Measurements from ENCODE around the gene VPS13A.
A peak's percentile ranks its signal among the peaks of the same experiment; 100 is the strongest.

The VPS13A gene

DNA sequence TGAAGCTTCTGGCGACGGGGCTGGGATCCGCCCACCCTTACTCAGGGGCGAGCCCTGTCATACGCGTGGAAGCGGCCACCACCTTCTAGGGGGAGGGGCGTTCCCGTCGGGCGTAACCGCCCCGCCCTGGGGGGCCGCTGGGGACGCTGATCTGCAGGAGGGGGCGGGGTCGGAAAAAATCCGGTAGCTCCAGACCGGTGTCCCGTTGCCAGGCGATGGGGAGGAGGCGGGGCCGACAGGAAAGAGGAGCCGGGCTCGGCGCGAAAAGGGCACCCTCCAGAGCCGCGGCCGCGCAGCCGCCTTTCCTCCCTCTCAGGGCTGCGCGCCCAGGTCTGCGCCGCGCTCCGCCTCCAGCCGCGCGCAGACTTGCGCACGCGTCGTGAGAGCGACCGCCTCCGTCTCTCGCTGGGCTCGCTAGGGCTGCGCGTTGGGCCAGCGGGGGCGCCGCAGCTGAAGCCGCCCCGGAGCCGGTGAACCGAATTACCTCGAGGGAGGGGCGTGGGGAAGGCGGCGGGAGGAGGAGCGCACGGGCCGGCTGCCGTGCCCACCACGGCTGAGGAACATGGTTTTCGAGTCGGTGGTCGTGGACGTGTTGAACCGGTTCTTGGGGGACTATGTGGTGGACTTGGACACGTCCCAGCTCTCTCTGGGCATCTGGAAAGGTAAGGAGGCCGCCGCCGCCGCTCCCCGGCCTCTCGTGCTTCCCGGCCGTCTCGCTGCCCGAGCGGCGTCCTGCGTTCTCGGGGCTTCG lies at the start of gene VPS13A:
VPS13A (plus strand) TSS at position 392 of the 751 bp plus-strand sequence; CDS start at position 563, 171 bp downstream.
- peak; percentile 84 for DNase-seq (ENCODE audit: low read depth)

DNA sequence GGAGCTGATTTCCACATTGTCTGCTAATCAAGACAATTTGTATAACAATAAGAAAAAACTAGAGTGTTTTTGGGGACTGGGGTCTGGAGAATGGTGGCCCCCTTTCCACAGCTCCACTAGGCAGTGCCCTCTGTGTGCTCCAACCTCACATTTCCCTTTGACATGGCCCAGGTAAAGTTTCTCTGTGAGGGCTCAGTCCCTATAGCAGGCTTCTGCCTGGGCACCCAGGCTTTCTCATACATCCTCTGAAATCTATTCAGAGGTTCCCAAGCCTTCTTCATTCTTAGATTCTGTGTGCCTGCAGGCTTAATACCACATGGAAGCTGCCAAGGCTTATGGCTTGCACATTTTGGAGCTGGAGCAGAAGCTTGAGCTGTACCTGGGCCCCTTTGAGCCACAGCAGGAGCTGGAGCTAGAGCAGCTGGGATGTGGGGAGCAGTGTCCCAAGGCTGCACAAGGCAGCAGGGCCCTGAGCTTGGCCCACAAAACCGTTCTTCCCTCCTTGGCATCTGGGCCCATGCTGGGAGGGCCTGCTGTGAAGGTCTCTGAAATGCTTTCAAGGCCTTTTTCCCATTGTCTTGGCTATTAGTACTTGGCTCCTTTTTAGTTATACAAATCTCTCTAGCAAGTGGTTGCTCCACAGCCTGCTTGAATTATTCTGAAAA lies 49.1 kb upstream of the VPS13A start:
- no peak for DNase-seq (ENCODE audit: low read depth)

DNA sequence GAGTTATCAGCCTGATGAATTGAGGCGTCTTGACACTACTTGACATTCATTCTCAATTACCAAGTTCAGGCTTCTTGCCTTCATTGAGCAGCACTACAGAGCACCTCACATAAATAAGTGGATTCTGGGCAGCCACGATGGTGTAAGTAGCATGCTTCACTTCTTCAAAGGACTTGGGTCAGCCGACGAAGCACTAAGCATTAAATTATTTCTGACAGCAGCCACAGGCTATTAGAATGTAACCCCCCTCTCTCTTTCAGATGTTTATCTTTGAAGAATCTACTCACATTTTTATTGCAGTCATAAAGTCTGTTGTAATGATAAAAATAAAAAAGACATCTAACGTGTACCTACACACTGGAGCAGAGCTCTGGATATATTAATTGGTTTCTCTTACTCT lies 45.9 kb upstream of the VPS13A start:
- no peak for DNase-seq (ENCODE audit: low read depth)

DNA sequence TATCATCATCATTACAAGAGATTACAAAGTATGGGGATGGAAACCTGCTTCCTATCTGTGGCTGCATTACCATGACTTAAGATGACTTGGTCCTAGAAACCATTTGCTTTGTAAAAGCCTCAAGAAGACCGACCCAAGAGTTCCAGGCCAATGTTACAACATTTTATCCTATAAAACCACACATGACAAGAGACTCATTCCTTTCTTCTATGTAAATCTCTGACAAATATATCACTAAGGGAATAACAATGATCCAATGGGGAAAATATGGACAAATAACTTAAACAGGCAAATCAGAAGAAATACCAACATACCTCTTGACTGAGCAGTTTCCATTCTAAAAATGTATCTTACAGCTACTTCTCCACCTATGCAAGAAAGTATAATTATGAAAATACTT lies 44.3 kb upstream of the VPS13A start:
- no peak for DNase-seq (ENCODE audit: low read depth)

DNA sequence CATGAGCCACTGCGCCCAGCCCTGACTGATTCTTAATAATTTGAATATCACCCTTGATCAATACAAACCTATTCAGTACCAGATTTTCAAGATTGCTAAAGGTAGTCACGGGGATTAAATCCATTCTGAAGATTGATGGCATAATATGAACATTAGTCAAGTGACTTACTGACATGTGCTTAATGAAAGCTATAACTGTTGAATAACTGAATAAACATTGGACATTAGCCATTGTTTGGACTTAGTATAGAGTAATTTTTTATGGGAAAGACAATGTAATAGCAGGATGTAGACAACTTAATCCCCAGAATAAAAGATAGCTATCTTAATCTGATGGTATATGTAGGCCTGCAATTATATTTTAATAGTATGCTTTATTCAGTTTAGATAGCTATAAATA lies 35.0 kb upstream of the VPS13A start:
- DNase-seq (ENCODE audit: low read depth), result no peak

DNA sequence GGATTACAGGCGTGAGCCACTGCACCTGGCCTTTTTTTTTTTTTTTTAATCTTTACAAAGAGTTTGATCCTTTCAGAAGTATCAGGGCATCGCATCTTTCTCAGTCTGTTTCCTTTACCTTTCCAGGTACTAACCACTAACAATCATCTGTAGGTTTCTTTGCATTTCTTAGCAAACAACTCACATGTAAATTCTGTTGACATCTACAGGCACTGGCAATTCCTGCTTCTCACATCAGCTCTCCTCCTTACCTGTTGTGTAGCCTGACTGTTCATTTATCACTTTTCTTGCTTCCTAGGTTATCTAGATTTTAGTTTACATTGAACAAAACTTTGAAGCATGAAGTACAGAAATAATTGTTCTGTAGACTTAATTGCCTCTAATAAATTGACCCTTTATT lies 27.5 kb upstream of the VPS13A start:
- no peak for DNase-seq (ENCODE audit: low read depth)

DNA sequence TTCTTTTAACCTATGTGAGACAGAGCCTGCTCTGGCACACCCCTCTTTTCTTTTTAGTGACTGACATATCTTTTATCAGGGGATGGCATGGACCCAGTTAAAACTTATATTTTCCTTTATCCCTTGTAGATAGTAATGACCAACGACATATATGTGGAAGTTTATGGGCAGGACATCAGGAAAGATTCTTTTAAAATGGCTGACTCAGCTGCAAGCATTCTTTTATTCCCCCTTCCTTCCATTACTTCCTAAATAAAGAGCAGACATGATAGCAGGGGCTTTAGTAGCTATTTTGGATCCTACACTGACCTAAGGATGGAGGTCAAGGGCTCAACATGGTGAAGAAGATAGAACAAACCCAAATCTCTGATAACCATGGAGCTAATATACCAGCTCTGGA lies 25.0 kb upstream of the VPS13A start:
- DNase-seq (ENCODE audit: low read depth), result no peak

DNA sequence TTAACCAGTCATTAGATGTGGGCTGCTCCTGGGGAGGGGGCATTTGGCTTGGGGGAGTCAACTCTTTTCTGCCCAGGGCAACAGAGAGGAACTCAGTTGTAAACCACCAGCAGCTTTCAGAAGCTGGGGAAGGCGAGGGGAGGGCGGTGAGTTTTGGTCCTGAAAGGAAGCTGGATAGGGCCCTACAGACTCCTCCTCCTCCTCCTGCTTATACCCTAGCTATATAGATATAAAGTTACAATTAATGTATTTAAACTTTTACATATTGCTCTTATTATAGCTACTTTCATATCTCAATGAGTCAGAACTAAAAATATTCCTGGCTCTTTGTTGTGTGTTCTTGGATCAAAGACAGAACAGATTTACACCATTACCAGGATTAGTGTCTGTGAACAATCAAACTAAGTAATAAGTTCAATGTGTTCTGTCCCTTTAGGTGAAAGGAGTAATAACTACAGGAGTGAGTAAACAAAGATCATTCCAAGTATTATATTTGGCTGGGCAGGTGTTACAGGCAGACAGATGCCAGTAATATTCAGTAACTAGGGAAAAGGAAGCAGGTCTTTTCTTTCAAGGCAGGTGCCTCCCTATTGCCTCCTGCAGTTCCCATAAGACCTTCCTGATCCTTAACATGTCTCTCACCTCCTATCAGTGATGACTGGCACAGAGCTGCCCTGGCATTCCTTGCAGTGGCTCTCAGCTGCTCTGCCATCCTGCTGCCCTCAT lies 20.5 kb upstream of the VPS13A start:
- no peak for DNase-seq (ENCODE audit: low read depth)

DNA sequence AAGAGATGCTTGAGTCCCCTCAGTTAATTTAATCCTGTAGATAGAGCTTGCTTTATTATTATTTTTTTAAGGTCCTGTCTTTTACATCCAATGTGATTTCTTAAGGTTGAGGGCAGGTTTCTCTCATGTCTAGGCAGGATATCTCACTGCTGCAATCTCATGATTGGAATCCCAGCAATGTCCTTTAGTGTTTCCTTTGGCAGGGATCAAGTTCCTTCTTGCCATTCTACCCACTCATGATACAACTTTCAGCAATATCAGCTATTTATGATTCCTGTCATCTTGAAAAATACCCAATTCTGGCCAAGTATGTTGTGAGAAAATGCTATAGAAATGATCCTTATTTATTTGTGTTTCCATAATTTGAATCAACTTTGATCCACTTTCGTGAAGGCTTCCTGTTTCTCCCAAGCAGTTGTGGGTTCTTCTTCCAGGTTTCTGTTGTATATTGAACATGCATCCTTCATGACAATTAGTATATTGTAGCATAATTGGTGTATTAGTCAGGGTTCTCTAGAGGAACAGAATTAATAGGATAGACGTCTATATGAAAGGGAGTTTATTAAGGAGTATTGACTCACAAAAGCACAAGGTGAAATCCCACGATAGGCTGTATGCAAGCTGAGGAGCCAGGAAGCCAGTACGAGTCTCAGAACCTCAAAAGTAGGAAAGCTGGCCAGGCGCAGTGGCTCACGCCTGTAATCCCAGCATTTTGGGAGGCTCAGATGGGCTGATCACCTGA lies 18.4 kb upstream of the VPS13A start:
- no peak for DNase-seq (ENCODE audit: low read depth)

DNA sequence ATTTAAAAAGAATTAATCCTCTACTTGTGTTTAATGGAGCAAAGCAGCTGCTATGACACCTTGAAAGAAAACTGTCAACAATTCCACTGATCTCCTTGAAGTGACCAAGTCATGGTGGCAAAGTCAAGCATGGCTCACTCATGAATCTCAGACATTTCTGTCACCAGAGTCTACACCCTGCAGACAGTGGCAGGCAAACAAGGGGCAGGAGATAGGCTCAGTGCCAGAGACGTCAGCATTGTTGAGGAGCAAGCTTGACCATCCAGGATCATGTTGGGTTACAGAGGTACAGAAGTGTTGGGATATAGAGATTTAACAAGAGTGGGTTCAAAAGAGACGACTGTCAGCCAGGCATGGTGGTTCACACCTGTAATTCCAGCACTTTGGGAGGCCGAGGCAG lies 16.1 kb upstream of the VPS13A start:
- DNase-seq (ENCODE audit: low read depth), result no peak

DNA sequence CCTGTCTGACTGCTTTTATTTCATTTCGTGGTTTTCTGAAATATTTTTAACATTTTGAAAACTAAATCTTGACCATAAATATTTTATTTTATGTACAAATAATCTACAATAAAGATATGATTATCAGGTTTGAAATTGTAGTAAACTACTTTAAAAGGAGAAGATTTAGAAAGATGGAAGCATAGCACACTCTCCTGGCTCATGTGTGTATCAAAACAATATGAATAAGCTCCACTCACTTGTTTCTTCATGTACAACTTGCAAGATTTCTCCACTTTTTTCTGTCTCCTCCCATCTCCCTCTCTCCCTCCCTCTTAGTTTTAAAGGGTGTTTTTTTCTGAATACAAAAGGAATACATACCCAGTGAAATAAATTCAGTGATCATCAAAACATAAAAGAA lies 15.4 kb upstream of the VPS13A start:
- no peak for DNase-seq (ENCODE audit: low read depth)

DNA sequence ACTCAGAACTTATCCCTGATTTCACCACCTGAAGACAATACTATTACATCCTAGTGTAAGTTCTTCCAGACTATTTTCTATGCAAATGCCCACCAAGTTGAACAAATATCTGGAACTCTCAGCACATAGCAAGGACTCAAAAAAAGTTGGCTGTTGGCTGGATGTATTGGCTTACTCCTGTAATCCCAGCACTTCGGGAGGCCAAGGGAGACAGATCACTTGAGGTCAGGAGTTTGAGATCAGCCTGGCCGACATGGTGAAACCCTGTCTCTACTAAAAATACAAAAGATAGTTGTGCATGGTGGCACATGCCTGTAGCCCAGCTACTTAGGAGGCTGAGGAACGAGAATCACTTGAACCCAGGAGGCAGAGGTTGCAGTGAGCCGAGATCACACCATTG lies 15.0 kb upstream of the VPS13A start:
- DNase-seq (ENCODE audit: low read depth), result no peak

DNA sequence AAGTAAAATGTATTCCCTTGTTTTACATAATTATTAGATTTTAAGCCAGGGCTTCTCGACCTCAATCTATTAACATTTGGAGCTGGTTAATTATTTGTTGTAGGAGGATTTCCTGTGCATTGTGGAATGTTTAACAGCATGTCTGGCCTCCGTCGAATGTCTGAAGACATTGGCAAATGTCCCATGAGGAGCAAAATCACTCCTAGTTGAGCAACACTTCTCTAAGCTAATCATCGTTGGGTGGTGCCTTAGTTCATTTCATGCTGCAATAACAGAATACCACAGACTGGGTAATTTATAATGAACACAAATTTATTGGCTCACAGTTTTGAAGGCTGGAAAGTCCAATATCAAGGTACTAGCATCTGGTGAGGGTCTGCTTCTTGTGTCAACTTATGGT lies 13.4 kb upstream of the VPS13A start:
- DNase-seq (ENCODE audit: low read depth), result no peak

DNA sequence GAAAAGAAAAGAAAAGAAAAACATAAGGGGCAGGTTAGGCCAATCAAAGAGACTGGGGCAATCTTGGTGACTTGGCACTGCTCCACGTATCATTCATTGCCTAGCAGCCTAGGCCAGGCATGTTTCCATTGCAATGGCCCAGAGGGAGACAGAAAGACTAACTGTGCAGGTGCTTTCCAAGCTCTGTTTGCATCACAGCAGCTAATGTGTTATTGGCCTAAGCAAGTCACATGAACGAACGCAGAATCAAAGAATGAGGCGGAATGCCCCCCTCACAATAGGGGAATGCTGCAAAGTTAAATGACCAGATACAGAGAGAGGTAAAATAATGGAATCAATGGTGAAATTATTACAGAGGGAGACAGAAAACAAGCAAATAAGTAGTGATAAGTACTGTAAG lies 11.1 kb upstream of the VPS13A start:
- no peak for DNase-seq (ENCODE audit: low read depth)

DNA sequence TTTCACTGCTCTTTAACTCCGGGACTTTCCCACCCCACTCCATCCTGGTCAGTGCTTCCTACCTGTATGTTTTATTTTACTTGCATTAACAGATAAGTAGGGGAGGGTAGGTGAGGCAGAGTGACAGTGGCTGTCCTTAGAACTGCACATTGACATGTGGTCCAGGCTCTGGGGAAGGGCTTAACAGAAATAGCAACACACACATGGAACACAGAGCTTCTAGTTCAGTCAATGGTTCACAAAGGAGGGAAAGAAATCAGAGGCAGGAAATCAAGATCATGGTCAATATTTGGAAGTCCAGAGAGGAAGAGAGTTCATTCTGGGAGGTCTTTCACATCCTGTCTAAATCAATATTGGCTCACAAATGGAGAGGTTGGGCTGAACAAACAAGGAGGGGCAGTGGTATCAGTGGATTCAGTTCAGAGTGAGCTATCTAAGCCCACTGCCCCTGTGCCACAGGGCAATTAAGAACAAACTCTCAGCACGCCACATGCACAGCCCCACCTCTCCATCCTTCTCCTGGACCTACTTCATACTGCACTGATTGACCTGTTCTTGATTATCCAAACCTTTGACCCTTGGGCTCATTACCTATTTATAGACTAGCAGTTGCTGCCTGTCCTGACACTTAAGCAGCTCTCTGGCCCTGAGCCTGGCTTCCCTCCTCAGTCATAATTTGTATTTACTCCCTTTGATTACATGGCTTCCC lies 6.2 kb upstream of the VPS13A start:
- no peak for DNase-seq (ENCODE audit: low read depth)

DNA sequence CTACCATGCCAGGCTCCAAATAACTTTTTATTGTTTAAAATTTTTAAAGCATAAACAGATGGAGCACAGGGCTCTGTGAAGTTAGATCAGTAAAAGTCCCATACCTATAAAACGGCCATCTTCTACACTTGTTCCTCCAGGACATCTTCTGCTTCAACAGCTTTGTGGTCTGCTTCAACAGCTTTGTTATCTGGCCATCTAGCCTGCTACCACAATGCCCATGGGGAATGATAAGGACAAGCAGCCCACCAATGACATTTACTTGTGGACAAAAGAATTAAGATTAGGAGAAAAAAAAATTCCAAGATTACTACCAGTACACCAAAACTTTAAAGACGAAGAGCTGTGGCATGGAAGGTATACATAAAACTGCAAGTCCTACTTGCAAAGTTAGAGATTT lies 2.2 kb upstream of the VPS13A start:
- no peak for DNase-seq (ENCODE audit: low read depth)

DNA sequence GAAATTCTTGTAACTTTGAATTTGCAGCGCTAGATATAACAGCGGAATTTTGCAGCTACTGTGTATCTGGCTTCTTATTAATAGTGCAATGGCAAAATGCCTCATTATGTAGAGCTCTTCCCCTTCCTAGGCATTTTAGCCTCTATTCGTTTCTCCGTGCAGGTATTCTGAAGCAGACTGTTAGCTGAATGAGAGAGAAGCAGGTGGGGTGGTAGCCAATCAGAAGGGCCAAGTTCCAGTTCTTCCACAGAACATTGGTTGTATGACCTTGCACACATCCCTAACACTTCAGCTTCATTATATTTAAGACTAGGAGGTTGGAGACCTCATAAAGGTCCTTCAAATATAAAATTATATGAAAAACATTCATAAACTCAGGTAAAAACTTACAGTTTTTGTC lies 1.2 kb upstream of the VPS13A start:
- DNase-seq (ENCODE audit: low read depth), result no peak

DNA sequence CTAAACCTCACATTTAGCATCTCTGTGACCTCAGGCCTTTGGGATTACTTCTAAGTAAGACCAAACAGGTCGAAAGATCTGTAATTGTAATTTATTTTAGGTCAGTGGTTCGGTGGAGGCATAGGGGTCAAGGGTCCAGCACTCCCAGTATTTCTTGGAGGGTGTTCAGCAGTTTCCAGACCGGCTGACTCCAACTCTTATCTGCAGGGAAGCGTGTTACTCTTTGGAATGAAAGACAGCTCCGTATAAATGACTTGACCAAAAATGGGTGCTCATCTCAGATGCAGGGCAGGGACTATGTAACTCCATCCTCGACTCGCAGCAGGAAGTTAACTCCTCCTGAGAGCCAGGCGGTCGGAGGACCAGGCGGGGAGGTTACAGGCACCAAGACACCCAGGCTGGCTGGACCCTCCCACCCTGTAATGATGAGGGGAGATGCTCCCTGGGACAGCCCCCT lies 620 bp upstream of the VPS13A start:
- no peak for DNase-seq (ENCODE audit: low read depth)

DNA sequence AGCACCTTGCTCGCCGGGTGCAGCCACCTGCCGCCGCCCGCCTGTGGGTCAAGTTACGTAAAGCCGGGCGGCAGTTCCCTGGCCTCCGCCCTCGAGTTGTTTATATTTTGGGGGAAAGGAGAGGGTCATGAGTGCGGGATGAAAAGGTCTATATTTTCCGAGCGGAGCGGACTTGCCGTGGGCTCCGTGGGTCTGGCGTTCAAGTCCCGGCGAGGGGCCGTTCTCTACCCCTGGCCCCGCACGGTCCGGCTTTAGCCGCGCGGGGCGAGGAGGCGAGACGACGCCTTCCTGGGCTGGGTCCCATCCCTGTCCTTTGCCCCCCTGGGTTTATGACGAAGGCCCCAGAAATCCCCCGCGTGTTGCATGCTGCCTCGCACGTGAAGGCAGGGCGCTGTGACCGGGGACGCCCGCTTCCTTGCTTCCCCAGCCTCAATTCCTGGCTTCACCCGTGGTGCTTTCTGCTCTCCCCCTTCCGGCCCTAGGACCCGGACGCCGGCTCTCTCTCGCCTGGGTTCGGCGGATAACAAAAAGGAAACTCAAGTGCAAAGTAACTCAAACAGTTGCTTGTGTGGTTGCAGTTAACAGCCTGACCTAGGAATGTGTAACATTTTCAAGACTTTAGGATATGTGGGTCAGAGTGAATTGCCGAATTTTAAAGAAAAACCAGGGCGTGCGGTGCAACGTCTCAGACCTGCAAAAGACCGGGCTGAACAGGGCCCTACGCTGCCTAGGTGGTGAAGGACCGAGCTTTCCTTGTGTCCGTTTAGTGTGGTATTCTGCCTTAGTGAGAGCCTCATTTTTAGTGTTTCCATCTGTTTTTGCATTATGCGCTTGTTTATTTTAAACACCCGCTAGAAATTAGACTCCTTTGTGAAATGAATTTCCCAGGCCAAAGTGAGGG lies 810 bp downstream of the VPS13A start:
- peak; percentile 27 for DNase-seq (ENCODE audit: low read depth)

DNA sequence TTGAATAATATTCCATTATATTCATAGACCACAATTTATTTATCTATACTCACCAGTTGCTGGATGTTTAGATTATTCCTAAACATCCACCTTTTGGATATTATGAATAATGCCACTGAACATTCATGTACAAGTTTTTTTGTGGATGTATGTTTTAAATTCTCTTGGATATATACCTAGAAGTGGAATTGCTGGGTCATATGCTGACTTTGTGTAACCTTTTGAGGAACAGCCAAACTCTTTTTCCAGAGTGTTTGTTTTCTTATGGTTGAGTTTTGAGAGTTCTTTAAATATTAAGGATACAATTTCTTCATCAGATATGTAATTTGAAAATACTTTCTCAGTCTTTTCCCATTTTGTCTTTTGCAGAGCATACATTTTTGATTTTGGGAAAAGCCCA lies 2.7 kb downstream of the VPS13A start:
- no peak for DNase-seq (ENCODE audit: low read depth)

DNA sequence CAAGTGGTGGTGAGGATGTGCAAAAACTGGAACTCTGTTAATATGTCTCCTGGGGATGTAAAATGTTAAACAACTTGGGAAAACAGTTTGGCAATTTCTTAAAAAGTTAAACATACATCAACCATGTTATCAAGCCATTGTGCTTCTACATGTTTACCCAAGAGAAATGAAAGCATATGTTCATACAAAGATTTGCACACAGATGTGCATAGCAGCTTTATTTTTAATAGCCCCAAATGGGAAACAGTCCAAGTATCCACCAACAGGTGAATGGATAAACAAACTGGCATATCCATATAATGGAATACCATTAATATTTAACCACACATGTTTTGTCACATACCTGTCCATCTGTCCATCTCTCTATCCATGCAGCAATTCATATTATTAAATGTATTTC lies 6.2 kb downstream of the VPS13A start:
- DNase-seq (ENCODE audit: low read depth), result no peak
